Prostate gland (tissue), 2 donors: Measurements from ENCODE around the gene CRK. TPM values are rescaled to one million over a fixed set of nuclear protein-coding genes. Genes with fewer than 3 reads are reported as not detected.

Source experiments
- DNase-seq: peaks from one replicate; pipeline ENCODE4 v3.0.0-alpha.2; 2019; ENCODE audit warnings: low spot score
- H3K27ac ChIP-seq, 2 donors: fragments of 200-600 bp; sonication (generic); 2 replicates each; pipeline ENCODE4 v1.5.1; 2017 to 2019
- H3K27me3 ChIP-seq: fragments of 200-600 bp; sonication (generic); replicated peaks from 2 replicates; pipeline ENCODE4 v1.5.1; 2019; ENCODE audit not compliant: insufficient read depth
- H3K36me3 ChIP-seq, 2 donors: fragments of 200-600 bp; sonication (generic); 1 replicate in 1 of 2; 2 replicates in 1 of 2; pipeline versions ENCODE4 v1.5.1 to v1.8.1; 2017 to 2019
- H3K4me1 ChIP-seq: fragments of 200-600 bp; sonication (generic); replicated peaks from 2 replicates; pipeline ENCODE4 v1.5.1; 2019
- H3K4me3 ChIP-seq, 2 donors: fragments of 200-600 bp; sonication (generic); 2 replicates each; pipeline ENCODE4 v1.5.1; 2017 to 2019
- H3K9me3 ChIP-seq: fragments of 200-600 bp; sonication (generic); 2 replicates; pipeline ENCODE4 v1.5.1; 2017
- CTCF ChIP-seq, 4 experiments: fragments of 200-600 bp in 2 of 4; fragments of 450-650 bp in 2 of 4; sonication (generic) in 2 of 4; IDR thresholded peaks; 1 replicate in 3 of 4; 2 replicates in 1 of 4; pipeline ENCODE4 v1.5.1; 2016 to 2019; ENCODE audit warnings: antibody characterized with exemption in 4 of 4, mild to moderate bottlenecking in 2 of 4, moderate library complexity in 2 of 4
- POLR2A ChIP-seq: fragments of 450-650 bp; IDR thresholded peaks from one replicate; pipeline ENCODE4 v1.6.1; 2016; ENCODE audit warnings: antibody characterized with exemption, mild to moderate bottlenecking
- POLR2AphosphoS5 ChIP-seq: sonication (generic); formaldehyde crosslinking; IDR thresholded peaks from one replicate; pipeline ENCODE4 v1.6.1; 2017; ENCODE audit warnings: antibody characterized with exemption
- WGBS: methylation state at CpG from one replicate; pipeline ENCODE4 v1.1.5; 2018; 5-methylcytosine and 5-hydroxymethylcytosine counted together
- intact Hi-C: fragments of 100-400 bp; cut with DNase I; formaldehyde crosslinking; loops from one replicate; pipeline ENCODE4 v1.14.2; 2022
- total RNA-seq, 2 donors: library from RNA; depleted of rRNA; stranded (reverse); fragments of >200 nt; gene quantifications; one replicate each; pipeline ENCODE4 v1.1.0, GENCODE V29; 2016

Gene CRK
- total RNA-seq, 2 donors from 2014 or later: 52.6 to 77.7 TPM

- Histone ChIP-seq H3K27ac (no peak overlapping the region), H3K4me1 (no peaks in the 10 kb centered on the region), H3K4me3 (no peak overlapping the region), H3K27me3 (no peaks in the 10 kb centered on the region), H3K36me3 (no peaks in the 10 kb centered on the region), H3K9me3 (no peaks in the 10 kb centered on the region)
- no peak for DNase-seq
- no peak for TF ChIP-seq POLR2A
- TF ChIP-seq CTCF (IDR thresholded peaks at IDR 0.05): no peak
- TF ChIP-seq POLR2AphosphoS5: no peak
- 100% methylated on average over 4 of the region's 4 CpGs for WGBS
- intact Hi-C loops: no loop called here
These were observed 13.8 kb downstream of the CRK start for GRCh38 chr17:1442187-1442586.

DNA sequence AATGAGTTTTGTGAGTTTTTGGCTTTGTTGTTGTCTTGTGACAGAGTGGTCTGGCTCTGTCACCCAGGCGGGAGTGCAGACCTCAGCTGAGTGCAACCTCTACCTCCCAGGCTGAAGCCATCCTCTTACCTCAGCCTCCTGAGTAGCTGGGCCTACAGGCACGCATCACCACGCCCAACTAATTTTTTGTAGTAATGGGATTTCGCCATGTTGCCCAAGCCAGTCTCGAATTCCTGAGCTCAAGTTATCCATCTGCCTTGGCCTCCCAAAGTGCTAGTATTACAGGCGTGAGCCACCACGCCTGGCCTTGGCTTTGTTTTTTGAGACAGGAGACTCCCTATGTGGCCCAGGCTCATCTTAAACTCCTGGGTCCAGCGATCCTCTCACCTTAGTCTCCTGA lies 15.1 kb downstream of the CRK start:
- H3K27ac ChIP-seq: no peak overlapping the region
- no peaks in the 10 kb centered on the region for H3K36me3 ChIP-seq
- WGBS: 92% methylated on average over 8 of the region's 8 CpGs
- DNase-seq: no peak
- no peaks in the 10 kb centered on the region for H3K4me1 ChIP-seq
- H3K9me3 ChIP-seq: no peaks in the 10 kb centered on the region
- no peak overlapping the region for H3K4me3 ChIP-seq
- H3K27me3 ChIP-seq: no peaks in the 10 kb centered on the region
- TF ChIP-seq CTCF (IDR thresholded peaks at IDR 0.05): no peak
- intact Hi-C loops: no loop called here

DNA sequence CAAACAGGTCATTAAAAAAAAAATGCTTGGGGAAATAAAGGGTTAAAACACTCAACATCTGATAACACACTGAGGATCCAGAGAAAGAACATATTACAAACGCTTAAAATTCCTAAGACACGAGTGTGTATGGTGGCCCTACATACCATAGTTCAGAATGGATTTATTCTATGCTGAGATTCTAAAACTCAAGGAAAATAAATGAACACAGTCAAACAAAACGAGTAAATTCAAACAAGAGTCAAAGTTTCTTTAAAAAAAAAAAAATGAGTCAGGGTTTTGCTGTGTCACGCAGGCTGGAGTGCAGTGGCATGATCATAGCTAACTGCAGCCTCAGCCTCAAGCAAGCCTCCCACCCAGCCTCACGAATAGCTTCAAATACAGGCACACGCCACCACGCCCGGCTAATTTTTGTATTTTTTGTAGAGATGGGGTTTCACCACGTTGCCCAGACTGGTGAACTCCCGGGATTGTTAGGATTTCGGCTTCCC lies 17.4 kb downstream of the CRK start:
- no peaks in the 10 kb centered on the region for H3K36me3 ChIP-seq
- no peaks in the 10 kb centered on the region for H3K27me3 ChIP-seq
- H3K9me3 ChIP-seq: no peaks in the 10 kb centered on the region
- TF ChIP-seq POLR2A (no peak), CTCF (IDR thresholded peaks at IDR 0.05) (no peak), POLR2AphosphoS5 (no peak)
- H3K4me3 ChIP-seq: no peak overlapping the region
- intact Hi-C loops: no loop called here
- H3K27ac ChIP-seq: no peak overlapping the region
- whole genome bisulfite sequencing: 58% methylated on average over 11 of the region's 11 CpGs
- no peak for DNase-seq
- peaks cover 4% of the 10 kb centered on the region for H3K4me1 ChIP-seq

- no peaks in the 10 kb centered on the region for H3K27me3 ChIP-seq
- H3K4me3 ChIP-seq: no peak overlapping the region
- DNase-seq: peak; percentile 11
- TF ChIP-seq POLR2AphosphoS5: peak; percentile 16
- no peak for TF ChIP-seq POLR2A
- intact Hi-C loops: no loop called here
- WGBS: 47% methylated on average over 3 of the region's 3 CpGs
- H3K36me3 ChIP-seq: no peaks in the 10 kb centered on the region
- H3K27ac ChIP-seq: peak overlapping the region in 1 of 2 donors; percentile 49
- no peaks in the 10 kb centered on the region for H3K9me3 ChIP-seq
- H3K4me1 ChIP-seq: peaks cover 4% of the 10 kb centered on the region
These were observed 20.7 kb downstream of the CRK start for GRCh38 chr17:1435326-1435725.

DNA sequence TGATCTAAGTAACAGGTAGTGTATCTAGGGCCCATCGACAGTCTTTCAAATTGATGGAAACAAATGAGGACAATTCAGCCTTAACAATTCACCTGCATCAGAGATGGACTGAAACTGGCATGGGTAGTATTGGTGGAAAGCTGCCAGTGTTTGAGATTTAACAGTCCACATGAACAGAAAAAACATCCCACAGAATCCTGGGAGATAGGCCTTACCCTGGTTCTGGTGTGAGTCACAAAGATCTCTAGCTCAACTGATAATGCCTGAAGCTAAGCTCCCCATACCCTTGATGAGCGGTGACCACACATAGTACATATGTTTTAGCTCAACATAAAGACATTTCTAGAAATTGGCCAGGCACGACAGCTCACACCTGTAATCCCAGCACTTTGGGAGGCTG lies 21.9 kb downstream of the CRK start:
- peaks cover 4% of the 10 kb centered on the region for H3K4me1 ChIP-seq
- intact Hi-C loops: no loop called here
- TF ChIP-seq POLR2AphosphoS5 (peak; percentile 31), POLR2A (no peak)

GRCh38 chr17:1431631-1432104 lies 24.4 kb downstream of the CRK start:
- TF ChIP-seq POLR2A: no peak
- no peak for TF ChIP-seq CTCF (IDR thresholded peaks at IDR 0.05)
- no peak for TF ChIP-seq POLR2AphosphoS5
- Histone ChIP-seq H3K4me3 (no peak overlapping the region), H3K9me3 (no peaks in the 10 kb centered on the region), H3K4me1 (peaks cover 4% of the 10 kb centered on the region), H3K27me3 (no peaks in the 10 kb centered on the region), H3K36me3 (no peaks in the 10 kb centered on the region), H3K27ac (no peak overlapping the region)
- 97% methylated on average over 2 of the region's 2 CpGs for WGBS
- intact Hi-C loops: no loop called here
- no peak for DNase-seq

More for the DNA sequence above, 21.9 kb downstream of the CRK start:
- Histone ChIP-seq H3K27me3 (no peaks in the 10 kb centered on the region), H3K9me3 (no peaks in the 10 kb centered on the region), H3K27ac (no peak overlapping the region), H3K36me3 (no peaks in the 10 kb centered on the region), H3K4me3 (no peak overlapping the region)
- WGBS: 84% methylated on average over 3 of the region's 3 CpGs
- DNase-seq: peak; percentile 35
